ENCODE measurements around the gene ATAD3A. TPM values are rescaled to one million over a fixed set of nuclear protein-coding genes. Genes with fewer than 3 reads are reported as not detected.
A peak's percentile ranks its signal among the peaks of the same experiment; 100 is the strongest.
"Not testable (repeated sequence)": the region's sequence is repeated elsewhere in the genome, so short reads cannot be mapped to it uniquely, and the experiment has no call there.

The ATAD3A gene
- total RNA-seq, 1 experiment from 2014 or later = 85.1 TPM

DNA sequence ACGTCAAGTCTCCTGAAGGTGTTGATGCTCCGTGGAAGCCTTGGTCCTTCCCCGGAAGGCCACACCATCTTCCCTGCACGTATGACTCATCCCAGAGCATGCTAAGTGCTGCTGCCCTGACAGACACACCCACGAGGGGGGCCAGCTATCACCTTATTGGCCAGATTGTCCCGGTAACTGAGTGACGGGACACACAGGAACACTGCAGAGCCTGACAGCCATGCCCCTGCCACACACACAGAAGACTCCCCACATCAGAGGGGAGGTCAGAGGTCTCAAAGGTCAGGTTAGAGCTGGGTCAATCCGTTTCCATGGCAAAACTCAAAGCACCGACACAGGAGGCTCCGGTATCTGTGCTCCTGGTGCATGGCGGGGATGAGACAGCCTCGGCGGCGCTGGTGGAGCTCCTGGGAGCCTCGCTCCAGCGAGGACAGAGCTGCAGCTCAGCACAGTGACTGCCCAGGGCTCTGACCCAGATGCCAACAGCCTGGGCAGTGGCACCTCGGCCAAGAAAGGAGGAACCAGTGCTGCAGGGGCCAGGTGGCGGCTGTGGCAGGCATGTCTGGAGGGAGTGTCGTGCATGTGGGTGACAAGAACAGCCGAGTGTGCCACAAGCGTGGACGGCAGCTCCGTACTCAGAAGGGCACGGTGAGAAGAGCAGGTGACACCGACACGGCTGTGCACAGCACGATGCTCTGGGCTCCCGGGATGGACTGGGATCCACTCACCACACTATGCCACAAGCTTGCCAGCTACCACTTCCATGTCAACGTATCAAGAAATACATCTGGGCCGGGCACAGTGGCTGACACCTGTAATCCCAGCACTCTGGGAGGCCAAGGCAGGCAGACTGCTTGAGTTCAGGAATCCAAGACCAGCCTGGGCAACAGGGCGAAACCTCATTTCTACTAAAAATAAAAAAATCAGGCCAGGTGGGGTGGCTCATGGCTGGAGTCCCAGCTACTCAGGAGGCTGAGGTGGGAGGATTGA, 43.3 kb downstream of the ATAD3A start:
- peak; percentile 84 for DNase-seq (ENCODE audit: low read depth)

DNA sequence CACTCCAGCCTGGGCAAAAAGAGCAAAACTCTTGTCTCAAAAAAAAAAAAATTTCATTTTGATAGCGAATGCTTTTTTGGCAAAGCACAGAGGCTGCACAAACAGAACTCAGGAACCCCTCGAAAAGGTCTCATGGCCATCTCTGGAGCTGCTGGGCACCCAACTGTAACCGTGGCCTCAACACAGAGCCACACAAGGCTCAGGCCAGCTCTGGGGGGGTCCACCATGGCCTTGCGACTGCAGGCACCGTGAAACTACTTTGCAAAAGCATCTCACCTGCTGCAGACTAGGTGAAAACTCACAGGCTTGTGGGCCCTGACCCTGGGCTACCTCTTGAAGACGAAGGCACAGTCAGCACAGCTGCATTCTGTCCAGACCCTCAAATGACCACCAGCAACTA, 44.5 kb downstream of the ATAD3A start:
- no peak for DNase-seq (ENCODE audit: low read depth)

DNA sequence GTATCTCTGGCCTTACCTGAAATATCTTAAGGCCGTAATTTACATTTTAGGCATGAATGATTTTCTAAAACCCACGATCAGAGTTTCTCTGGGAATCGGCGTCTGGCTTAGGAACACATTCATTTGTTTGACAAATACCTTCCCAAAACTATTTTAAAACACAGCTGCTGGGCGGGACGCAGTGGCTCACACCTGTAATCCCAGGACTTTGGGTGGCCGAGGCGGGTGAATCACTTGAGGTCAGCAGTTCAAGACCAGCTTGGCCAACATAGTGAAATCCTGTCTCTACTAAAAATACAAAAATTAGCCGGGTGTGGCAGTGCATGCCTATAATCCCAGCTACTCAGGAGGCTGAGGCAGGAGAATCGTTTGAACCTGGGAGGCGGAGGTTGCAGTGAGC, 45.0 kb downstream of the ATAD3A start:
- not testable (repeated sequence) for DNase-seq (ENCODE audit: low read depth)

DNA sequence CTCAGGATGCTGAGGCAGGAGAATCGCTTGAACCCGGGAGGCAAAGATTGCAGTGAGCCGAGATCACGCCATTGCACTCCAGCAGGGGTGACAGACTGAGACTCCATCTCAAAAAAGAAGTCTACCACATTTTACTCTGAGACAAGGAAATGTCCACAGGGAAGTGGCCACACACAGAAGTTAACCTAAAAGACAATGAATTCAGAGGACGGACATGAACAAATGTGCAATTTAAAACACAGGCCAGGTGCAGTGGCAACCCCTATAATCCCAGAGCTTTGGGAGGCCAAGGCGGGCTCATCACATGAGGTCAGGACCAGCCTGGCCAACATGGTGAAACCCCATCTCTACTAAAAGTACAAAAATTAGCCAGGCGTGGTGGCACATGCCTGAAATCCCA, 45.7 kb downstream of the ATAD3A start:
- not testable (repeated sequence) for DNase-seq (ENCODE audit: low read depth)

DNA sequence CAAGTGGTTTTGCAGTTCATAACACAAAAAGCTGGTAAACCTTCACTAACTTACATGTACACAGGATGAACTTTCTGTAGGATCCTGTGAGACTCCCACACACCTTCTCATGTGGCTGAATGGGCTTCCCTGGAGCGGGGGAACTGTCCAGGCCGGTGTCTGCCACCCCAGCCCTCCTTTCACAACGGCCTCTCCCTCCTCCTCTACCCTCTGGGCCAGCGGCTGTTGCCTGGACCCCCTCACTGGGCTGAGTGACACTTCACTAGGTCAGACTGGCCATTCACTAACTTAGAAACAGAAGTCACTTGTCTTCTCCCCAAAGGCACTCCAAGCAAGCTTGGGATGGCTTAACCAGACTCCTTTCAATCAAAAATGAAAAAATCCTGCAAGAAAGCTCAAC, 46.6 kb downstream of the ATAD3A start:
- DNase-seq (ENCODE audit: low read depth) = no peak

DNA sequence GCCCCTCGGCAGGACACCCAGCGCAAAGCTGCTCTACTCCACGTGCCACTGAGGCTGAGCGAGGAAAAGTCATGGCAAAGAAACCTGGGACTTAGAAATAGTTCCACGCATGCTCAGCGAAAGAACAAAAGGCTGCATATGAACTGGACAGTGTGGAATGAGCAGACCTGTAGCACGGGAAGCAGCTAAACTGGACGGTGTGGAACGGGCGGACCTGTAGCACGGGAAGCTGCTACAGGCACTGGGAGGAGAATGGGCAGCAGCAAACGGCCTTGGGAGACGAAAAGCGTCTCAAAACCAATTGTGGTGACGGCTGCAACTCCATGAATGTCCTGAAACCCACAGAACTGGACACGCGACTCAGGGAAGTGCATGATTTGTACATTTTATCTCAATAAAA, 47.1 kb downstream of the ATAD3A start:
- no peak for DNase-seq (ENCODE audit: low read depth)

DNA sequence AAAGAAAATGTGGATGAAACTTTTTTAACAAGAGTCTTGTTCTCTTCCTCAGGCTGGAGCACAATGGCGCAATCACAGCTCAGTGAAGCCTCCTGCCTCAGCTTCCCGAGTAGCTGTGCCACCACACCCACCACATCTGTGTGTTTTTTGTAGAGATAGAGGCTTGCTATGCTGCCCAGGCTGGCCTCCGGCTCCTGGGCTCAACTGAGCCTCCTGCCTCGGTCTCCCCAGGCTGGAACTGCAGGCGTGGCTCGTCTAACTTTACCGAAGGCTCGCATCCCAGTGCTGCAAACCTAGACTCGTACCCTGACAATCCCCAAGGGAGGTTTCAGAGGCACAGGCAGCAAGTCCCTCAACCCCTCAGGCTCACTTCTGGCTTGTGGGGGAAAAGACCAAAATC, 48.2 kb downstream of the ATAD3A start:
- no peak for DNase-seq (ENCODE audit: low read depth)

DNA sequence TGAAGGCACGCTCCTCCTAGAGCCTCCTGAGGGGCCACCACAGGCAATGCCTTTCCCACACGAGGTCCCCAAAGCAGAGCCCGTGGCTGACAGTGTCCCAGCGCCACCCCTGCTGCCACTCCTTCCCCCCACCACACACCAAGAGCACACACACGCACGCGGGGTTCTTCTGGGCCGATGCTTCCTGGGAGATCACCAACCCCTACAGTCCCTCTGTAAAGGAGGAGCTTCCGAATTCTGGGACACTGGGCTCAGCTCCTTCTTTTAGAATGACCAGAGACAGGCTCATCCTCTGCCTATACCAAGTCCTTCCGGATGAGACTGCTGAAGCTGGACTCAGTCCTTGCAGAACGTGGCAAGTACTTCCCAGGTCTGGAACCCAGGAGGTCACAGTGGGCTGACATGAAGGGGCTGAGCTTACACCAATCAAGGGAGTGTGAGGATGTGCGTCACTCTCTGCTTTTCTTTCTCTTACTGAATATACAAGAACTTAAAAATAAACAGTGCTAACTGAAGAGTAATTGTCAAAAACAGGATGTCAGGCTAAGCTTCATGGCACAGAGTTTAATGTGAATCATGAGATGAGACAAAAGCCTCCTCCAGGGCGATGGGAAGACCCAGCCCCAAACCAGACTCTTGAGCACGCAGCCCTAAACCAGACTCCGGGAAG, 50.0 kb downstream of the ATAD3A start:
- DNase-seq (ENCODE audit: low read depth) = no peak

DNA sequence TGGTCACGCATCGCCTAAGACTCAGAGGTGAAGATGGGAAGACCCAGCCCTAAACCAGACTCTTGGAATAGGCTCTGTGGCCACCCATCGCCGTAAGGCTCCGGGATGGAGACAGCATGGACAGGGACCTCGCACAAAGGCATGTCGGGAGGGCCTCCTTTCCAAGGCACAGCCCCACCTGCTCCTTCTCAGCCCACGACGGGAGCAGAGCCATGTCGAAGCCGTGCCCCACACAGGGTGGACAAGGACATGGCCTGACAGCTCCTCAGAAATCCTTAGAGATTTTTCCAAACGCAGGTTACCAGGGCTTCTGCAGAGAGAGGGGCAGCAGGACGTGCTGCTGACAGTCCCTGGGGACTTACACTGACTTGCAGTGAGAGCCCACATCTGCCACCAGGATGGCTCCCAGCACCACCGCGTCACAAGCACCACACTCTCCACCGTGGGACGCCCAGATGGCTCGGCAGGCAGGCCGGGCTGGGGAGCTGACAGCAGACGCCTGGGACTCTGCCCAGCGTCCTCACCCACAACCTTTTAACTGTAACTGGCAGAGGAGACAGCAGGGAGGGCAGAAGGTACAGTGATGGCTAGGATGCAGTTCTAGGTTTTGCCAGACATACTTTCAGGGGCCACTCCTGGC, 50.7 kb downstream of the ATAD3A start:
- no peak for DNase-seq (ENCODE audit: low read depth)

DNA sequence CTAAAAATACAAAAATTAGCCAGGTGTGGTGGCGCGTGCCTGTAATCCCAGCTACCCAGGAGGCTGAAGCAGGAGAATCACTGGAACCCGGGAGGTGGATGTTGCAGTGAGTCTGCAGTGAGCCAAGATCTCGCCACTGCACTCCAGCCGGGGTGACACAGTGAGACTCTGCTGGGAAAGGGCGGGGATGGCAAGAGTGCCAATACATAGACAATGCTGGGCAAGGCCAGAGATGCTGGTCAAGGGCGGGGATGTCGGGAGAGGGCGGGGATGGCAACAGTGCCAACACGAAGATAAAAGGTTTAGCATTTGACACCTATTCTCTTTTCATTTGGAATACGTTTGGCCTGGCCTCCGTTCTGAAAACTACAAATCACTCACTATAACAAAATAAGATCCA, 51.7 kb downstream of the ATAD3A start:
- no peak for DNase-seq (ENCODE audit: low read depth)

DNA sequence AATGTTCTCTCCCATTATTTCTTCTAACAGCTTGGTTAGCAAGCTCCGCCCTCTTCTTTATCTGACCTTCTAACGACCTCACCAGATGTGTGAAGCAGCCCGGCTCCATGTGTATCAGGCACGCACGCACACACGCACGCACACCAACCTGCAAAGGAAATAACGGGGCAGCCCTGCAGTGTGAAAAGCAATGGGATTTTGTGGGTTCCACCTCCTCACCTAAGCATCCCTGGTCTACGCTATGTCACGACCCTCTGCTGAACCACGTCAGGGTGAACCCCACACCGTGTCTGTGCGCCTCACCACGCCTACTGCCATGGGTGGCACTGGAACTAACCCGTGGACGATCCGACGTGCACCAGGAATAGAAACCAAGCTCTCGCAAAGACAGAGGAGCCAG, 52.3 kb downstream of the ATAD3A start:
- DNase-seq (ENCODE audit: low read depth) = no peak

DNA sequence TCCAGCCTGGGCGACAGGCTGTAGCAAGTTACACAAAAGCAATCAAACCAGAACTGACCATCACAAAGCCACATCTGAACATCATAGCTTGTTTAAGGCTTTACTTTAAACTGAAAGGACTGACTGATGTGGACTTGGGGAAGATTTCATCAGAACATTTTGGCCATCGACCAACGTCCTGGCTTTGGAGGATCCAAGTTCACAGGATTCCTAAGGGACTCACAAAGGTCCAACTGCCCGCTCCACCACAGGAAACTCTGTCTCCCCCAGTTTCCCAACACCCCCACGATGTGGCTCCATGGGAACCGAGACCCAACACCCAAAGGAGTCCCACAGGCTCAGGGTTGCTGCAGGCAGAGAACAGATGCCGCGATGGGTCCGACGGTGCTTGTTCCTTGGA, 53.4 kb downstream of the ATAD3A start:
- no peak for DNase-seq (ENCODE audit: low read depth)

DNA sequence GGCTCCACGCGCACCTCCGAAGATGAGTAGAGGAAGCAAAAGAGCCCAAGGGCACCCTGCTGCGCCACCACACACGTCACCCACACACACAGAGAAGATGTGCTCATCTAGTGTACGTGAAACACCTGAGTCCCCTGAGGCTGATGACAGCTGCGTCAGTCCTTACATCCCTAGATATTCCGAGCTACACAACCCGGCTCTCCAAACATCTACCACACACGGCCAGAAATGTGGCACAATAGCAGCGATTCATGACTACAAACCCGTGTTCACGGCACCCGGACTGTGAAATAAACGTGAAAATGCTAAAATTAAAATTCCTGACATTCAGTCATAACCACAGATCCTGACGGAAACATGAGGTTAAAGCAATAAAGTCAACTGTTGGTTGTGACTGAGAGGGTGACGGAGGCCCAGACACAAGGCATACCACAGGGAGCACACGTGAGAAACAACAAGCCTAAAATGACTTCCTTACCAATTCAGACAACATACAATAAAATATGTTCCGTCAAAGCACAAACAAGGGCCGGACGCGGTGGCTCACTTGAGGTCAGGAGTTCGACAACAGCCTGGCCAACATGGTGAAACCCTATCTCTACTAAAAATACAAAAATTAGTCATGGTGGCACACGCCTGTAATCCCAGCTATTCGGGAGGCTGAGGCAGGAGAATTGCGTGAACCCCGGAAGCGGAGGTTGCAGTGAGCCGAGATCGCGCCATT, 55.4 kb downstream of the ATAD3A start:
- DNase-seq (ENCODE audit: low read depth) = no peak

DNA sequence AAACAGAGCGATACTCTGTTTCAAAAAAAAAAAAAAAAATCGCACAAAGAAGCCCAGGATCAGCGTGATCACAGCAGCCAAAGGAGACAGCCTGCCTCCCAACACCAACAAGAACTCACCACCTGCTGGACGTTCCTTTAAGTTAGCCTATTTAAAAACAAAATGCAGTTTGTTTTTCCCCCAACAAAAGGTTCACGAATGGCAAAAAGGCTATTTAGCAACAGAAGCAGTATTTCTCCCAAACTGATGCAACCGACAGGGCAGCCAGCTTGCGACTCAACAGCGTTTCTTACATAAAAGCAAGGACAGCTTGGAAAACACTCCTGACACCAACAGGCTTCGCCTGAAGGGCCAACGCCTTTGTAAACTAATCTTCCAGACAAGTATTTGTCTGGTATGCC, 55.9 kb downstream of the ATAD3A start:
- DNase-seq (ENCODE audit: low read depth) = no peak

DNA sequence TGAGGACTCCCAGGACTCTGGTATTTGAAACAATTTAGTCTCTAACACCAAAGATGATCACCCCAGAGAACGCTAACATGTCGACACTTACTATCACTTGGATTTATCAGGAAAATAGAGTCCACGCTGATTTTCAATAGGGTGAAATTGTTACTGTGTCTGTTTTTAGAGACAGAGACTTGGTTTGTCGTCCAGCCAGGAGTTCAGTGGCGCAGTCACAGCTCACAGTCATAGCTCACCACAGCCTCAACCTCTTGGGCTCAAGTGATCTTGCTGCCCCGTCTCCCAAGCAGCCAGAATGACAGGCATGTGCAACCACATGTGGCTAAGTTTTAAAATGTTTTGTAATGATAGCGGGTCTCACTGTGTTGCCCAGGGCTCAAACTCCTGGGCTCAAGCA, 57.4 kb downstream of the ATAD3A start:
- DNase-seq (ENCODE audit: low read depth) = no peak

DNA sequence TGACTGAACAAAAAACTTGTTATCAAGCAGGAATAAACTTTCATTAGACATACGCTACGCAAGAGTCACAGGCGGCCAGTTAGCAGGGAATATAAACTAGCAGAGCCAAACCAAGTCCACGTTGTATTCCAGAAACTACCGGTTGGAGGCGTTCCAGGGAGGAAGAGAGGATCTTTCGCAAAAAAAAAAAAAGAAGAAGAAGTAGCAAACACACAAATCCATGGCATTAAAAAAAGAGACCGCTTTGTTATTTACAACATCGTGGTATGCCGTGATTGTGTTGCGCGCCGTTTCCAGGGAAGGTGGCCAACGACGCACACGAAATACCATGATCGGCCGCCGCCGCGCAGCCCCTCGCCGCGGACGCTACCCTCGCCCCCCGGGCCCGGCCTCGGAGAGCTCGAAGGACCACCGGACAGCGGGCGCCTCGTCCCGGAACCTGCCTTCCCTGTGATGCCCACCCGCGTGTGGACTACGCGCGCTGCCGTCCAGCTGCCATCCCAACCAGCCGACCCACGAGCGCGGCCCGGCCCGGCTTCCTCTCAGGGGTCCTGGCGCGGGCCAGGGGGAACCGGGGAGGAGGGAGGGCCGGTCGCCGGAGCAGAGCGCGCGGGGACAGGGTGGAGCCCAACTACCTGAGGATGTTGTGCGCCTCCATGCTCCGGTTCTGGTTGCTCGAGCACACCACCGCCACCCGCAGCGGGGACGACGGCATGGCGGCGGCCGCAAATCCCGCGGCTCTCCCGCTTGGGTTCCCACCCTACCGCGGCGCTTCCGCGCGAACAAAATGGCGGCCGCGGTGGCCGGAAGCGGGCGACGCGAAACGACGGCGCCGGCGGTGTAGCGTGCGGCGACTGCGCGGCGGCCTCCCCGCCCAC, 62.1 kb downstream of the ATAD3A start:
- DNase-seq (ENCODE audit: low read depth) = peak; percentile 67

DNA sequence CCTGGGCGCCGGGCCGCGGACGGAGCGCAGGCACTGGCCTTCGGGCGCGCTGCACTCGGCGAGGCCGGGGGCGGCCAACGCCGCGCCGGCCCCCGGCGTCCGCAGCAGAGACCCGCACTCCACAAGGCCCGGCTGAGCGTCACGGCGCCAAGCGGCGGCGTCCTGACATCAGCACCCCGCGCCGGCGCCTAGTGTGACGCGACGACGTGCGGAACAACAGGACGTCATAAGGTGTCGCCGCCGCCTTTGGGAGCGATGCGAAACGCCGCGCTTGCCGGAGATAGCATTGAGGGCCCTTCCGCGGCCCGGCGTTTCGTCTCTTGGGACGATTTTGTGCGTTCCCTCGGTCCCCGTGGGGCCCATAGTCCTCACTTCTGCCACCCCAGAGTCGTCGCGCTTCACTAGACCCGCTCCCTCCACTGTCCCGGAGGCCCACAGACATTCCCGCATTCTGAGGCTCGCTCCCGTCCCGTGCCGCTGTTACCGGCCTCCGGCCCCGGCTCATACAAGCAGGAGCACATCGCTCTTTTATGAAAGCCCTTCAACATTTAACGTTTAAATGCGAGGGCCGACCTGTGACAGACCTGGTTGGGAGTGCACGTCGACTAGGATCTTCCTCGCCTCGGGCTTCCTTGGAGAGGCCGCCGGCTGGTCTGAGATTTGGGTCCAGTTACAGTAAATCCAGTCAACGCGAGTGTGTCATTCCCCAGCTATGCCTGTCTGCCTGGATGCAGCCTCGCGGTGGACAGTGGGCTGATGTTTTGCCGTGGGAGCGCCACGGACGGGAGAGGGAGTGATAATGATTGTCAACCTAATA, 63.0 kb downstream of the ATAD3A start, which contains the start of gene SSU72:
SSU72 (minus strand) TSS at position 143 of the 817 bp plus-strand sequence. CDS start 306 bp downstream, outside the sequence.
- peak; percentile 96 for DNase-seq (ENCODE audit: low read depth)

DNA sequence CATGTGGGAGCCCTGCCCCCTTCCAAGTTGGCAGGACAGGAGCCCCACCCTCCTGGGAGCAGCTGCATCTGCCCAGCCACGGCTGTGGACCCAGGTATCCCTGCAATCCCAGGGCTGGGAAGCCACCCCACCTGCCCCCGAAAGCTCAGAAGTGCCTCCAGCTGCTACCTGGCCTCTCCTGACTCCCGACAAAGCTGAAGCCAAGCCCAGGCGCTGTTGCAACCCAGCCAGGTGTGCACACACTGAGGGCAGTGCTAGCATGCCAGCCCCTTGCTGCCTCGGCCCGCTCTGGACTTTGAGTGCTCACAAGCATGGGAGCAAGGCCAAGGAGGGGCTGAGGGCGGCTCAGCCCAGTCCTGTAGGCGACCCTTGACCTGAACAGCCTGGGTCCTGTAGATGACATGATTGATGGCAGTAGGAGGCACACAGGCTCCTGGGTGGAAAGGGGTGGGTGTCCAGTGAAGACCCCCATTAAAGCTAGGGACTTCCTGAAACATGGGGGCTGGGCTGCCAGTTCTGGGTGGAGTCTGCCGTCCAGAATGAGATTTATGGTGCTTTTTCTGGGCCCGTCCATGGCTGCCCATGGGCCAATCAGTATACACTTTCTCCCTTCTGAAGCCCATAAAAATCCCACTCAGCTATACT, 65.5 kb downstream of the ATAD3A start:
- no peak for DNase-seq (ENCODE audit: low read depth)

DNA sequence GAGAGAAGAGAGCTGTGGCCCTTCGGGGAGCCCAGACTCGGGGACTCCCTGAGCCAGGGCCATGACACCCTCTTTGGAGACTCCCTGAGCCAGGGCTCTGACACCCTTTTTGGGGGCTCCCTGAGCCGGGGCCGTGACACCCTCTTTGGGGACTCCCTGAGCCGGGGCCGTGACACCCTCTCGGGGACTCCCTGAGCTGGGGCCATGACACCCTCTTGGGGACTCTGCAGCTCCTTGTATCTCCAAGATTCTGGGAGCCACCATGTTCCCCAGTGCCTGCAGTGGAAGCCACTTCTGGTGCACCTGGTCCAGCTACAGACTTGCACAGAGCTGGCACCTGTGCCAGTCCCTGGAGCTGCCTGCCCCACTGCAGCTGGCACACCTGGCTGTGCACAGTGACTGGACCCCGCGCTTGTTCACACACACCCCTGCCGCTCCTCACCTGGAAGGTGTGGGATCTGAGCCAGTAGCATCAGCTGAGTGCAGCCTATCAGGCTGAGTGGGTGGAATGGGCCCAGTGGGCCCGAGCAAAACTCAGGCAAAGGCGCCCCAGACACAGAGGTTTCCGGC, 66.5 kb downstream of the ATAD3A start:
- no peak for DNase-seq (ENCODE audit: low read depth)

Data from Daoy (cell line).